Epidermal melanocyte (primary cell): ENCODE measurements around the gene KAZN.

Source experiments
- DNase-seq: peaks from one replicate; pipeline ENCODE4 v3.0.0; 2011; ENCODE audit warnings: low spot score; ENCODE audit not compliant: insufficient read length

Gene KAZN

DNA sequence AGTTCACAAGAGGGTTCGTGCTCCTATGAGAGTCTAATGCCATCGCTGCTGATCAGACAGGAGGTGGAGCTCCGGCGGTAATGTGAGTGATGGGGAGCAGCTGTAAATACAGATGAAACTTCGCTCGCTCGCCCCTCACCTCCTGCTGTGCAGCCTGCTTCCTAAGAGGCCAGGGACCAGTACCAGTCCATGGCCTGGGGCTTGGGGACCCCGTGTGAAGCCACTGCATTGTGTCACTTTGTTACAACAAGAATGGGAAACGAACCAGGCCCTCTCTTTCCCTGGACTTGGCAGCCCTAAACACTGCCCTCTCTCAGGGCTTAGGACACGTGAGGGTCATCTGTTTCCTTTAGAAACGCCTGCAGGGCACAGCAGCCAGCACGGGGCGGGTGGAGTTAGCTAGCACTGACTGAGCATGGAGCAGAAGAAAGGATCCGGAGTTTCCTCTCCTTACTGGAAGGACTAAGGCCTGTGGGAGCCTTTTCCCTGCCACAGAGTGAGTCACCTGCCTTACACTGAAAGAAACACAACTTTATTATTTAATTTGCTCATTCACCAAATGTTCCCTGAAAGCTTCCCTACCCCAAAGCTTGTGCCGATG lies 369.9 kb downstream of the KAZN start:
- DNase-seq, result peak; percentile 84

DNA sequence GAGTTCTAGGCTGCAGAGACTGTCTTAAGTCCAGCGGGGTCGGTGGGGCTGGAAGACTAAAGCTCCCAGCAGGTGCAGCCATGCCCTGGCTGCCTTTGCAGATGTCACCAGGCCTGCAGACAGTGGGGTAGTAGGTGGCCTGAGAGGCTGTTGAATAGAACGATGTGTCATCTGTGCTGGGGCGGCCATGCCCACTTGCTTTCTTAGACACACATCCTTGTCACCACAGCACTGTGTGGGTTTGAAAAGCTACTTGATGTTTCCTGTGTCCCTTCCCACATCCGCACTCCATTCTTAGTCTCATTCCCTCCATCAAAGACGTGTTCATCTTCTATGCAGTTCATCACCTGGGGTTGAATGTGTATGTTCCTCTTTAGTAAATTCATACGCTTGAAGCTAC lies 370.5 kb downstream of the KAZN start:
- no peak for DNase-seq

DNA sequence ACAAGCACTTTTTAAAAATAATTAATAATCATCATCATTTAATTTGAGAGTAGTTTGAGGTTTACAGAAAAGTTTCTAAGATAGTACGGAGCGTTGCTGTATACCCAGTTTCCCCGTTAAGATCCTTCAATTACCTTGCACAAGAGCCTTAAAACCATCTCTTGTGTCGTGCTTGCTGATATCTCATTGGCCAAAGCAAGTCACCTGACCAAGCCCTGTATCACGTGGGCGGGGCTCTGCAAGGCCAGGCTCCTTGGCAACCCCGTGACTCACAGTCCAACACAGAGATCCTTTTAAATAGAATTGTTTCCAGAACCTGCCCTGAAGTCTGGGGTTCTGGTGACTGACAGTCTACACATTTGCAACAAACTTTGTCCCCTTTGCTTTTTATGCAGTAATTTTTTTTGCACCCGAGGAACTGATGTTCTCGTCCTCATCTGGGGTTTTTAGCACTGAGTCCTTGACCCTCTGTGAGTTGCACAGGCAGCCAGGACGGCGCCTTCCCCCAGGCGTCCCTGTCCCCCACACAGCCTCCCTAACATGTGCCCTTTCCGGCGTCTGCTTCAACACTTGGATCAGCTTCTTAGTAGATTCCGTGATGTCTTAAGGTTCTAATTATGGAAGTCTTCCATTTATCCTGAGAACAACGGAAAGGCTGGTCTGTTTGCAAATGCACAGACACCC lies 371.8 kb downstream of the KAZN start:
- DNase-seq, result peak; percentile 43

DNA sequence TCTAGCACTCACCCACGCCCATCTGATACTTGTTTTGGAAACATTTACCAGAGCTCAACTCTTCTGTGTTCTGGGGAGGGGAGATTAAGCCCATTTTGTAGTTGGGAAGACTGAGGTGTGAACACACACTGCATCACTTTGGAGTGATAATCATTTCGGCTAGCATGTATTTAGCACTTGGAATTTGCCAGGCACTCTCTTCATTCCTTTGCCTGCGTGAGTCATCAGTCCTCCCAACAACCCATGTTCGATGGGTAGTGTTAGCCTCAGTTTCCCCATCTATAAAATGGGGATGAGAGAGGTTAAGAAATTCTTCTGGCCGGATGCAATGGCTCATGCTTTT lies 372.3 kb downstream of the KAZN start:
- DNase-seq, result no peak

DNA sequence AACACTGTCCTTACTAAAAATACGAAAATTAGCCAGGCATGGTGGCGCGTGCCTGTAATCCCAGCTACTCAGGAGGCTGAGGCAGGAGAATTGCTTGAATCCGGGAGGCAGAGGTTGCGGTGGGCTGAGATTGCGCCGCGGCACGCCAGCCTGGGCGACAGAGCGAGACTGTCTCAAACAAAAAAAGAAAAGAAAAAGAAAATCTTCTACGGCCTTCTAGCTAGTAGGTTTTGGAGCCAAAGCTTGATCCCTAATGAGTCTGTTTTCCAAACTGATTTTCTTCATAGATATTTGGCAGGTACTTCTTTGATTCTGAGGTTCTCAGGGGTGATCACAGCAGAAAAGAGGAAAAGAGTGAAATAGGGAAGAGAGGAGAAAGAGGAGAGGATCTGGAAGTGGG lies 372.7 kb downstream of the KAZN start:
- DNase-seq, result no peak

DNA sequence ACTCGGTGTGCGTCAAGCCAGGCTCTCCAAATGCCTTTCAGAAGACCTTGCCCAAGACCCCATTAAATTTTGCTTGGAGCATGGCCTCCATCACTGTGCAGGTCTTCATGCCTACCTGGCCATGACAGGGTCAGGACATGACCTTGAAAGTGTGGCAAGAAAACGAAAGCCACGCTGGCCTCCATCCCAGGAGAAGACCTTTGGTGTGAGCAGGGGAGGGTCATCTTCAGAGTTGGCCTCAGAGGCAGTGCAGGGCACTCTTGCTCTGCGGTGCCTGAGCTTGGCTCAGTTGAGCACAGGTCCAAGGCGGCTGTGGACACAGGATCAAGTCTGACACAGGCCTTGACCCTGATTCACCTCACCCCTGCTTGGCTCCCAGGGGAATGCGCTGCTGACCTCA lies 373.6 kb downstream of the KAZN start:
- DNase-seq, result no peak

DNA sequence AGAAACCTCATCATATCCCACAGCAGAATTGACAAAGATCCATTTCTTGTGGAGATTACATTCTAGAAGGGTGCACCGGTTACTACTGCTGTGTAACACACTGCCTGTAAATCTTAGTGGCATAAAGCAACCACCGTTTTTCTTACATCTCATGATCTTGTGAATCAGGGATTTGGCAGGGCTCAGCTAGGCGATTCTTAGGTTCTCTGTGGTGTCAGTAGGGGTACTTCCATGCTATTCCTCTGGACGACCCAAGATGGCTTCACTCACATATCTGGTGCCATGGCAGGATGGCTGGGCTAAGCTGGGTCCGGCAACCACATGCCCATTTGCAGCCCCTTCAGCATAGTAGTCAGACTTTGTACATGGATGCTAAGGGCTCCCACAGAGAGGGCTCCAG lies 375.3 kb downstream of the KAZN start:
- no peak for DNase-seq

DNA sequence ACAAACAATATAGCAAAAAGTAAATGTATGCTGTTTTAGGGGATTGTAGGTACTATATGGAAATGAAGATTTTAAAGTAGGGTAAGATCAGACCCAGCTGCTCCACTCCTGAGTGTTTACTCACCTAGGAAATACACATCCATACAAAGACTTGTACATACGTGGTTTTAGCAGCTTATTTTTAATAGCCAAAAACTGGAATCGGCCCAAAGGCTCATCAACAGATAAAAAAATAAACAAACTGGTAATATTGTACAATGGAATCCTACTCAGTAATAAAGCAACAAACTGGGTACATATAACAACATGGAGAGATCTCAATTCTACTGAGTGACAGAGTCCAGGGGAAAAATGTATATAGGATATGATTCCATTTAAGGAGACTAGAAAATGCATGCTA lies 375.9 kb downstream of the KAZN start:
- no peak for DNase-seq

DNA sequence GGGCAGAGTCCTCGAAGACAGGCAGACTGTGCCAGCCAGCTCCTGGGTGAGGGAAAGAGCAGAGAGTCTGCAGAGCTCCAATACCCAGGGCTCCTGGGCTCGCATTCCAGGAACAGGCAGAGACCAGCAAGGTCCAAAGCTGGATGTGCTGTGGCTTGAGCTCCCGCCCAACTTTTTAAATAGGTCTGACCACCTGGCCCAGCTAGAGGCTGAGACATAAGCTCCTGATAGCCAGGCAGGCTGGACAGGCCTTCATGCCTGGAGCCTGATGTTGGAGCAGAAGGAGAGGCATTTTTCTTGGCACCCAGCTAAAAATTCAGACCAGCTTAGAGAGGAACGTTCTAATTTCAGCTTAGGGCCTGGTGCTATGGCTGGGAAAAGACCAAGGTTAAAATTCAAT lies 376.6 kb downstream of the KAZN start:
- DNase-seq, result no peak

DNA sequence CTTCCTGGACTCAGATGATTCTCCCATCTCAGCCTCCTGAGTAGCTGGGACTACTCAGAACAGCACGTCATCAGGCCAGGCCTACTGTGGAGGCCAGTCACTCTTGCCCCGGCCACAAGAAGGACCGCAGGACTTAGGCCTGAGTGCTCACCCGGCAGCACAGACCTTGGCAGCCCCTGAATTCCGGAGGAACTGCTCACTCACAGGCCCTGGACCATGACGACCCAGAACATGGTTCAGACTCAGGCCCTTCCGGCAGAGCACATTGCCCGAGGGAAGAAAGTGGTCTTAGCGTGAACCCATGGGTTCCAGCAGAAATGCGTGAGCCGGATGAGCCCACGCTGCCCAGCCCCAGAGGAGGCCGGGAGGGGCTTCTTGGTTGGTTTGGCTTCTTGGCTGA lies 377.8 kb downstream of the KAZN start:
- DNase-seq, result no peak

DNA sequence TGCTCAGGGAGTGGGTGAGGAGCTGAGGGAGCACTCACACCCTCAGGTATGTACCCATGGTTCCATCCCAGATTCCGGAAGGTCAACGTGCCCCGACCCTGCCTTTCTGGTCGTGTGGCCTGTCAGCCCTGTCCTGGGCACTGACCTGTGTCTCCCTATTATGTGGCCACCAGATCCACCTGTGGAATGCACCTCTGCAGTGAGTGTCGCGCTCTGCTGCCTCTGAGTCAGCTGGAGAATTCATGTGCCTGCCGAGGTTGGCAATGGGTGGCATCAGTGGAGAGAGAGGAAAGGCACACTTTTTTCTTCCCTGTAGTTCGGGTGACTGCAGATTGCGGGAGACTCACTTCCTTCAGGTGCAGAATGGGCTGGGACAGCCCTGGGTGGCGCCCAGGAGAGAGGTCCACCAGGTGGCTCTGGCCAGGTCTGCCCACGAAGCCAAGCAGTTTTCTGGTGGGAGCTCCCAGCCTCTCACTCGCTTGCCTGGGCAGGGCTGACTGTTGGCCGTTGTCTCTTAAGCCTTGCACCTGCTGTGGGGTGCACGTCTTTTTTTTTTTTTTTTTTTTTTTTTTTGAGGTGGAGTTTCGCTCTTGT lies 378.9 kb downstream of the KAZN start:
- no peak for DNase-seq

DNA sequence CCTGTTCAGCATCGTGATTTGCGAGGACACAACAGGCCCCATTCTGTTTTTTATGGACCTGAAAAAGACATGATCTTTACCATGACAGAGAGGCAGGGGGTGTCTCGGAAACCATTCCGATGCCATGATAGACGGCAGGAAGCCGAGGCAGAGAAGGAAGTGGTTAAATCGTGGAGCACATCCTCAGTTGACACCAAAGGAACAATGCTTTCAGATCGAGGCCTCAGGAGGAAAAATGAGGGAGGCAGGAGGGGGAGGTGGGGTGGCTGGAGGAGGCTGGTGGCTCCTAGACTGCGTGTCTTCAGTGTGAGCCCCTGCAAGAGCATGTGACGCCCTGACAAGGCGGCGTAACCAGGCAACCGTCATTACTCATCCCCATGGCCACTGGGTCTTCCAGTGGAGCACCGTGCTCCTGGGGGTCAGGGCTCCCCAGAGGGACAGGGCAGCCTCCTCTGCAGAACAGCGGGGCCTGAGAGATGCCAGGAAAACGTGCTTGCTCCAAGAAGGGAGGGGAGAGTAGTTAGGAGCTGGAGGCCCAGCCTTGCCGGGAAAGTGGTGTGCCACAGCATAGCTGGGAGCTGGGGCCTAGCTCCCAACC lies 382.2 kb downstream of the KAZN start:
- no peak for DNase-seq

DNA sequence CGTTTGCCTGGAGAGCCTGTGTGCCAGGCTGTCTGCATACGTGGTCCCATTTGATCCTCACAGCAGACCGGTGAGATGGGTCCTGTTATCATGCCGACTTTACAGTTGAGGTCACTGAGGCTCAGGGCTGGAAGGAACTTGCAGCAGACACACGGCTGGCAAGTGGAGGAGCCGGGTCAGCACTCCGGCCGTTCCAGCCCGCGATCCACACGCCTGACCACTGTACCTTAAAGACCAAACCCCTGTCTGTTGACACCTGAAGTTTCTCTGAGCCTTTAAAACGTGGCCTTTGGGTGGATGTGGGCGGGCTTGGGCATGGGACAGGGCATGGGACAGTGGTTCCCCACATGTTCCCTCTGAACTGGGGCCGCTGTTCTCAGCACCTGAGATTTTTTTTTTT lies 383.5 kb downstream of the KAZN start:
- DNase-seq, result no peak

DNA sequence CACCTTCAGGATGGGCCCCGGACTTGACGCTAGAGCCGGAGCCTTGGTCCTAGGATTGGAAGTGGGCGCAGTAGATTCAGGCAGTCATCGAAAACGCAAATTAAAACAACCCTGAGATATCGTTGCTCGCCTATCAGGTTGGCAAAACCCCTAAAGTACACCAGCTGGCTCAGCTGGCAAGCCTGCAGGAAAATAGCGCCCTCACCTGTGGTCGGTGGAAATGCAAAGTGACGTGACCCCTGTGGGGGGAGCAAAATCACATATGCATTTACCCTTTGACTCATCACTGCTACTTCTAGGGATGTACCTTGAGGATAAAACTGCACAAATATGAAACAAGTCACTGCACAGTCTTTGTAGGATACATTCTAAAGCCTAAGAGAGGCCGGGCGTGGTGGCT lies 384.8 kb downstream of the KAZN start:
- no peak for DNase-seq

DNA sequence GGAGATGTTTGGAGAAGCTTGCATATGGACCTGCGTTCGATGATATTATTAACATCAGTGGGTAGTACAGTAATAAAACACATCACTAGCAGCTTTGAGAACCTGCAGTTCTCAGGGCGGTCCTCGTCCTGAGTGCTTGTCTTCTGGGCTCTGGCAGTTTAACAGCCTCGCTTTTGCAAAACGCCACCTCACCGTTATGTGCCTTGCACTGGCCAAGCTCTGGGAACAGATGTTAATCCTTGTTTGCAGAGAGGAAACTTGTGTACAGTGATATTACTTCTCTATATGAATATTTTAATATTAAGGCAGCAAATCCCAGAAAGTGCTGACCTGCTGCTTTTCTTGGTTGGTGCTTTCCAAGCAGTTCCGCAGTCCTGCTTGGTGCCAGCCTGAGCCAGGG lies 387.7 kb downstream of the KAZN start:
- no peak for DNase-seq

DNA sequence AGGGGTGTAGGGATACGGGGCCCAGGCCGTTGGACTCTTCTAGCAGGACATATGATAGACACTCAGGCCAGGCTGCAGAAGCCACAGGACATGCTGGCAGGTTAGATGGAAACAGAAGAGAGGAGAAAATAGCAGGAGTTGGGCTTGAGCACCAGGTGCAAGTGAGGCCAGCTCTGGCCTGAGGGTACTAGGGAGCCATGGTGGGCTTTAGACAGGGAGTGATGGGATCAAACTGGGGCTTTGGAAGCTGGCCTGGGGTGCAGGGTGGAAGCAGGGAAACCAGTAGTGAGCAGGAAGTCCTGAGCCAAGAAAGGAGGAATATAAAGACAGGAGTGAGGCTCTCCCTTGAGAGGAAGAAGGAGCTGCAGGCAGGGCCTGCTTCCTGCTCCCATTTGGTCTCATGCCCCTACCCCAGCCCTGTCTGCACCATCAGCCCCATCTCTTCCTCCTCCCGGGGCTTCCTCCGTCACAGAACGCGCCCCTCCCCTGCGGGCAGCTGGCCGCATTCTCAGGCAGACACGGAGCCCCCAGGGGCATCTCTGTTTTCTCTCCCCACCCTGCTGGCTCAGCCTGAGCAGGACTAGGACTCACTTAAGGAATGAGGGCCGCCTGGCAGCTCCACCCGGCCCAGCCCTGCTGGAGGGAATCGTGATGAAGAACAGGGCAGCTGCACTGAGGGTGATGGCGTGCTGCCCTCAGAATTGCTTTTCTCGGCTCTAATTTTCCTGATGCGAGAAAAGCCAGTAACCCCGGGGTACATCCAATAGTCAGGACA lies 389.5 kb downstream of the KAZN start:
- DNase-seq, result no peak

DNA sequence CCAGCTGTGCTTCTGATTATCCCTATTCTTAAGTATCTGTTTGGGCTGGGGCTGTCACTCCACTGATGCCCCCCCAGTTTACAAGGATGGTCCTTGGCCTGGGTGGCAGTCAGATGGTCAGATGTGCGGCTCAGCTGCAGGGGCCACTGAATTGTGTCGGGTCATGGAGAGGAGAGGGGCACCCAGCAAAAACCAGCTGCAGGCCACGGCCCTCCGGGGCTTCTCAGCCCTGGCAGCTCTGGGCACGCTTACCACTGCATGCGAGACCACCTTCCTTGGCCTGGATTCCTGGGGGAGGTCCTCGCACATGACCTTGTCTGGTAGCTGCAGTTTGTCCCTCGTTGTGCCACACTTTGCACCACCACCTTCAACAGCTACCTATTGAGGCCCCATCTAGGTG lies 390.2 kb downstream of the KAZN start:
- no peak for DNase-seq

DNA sequence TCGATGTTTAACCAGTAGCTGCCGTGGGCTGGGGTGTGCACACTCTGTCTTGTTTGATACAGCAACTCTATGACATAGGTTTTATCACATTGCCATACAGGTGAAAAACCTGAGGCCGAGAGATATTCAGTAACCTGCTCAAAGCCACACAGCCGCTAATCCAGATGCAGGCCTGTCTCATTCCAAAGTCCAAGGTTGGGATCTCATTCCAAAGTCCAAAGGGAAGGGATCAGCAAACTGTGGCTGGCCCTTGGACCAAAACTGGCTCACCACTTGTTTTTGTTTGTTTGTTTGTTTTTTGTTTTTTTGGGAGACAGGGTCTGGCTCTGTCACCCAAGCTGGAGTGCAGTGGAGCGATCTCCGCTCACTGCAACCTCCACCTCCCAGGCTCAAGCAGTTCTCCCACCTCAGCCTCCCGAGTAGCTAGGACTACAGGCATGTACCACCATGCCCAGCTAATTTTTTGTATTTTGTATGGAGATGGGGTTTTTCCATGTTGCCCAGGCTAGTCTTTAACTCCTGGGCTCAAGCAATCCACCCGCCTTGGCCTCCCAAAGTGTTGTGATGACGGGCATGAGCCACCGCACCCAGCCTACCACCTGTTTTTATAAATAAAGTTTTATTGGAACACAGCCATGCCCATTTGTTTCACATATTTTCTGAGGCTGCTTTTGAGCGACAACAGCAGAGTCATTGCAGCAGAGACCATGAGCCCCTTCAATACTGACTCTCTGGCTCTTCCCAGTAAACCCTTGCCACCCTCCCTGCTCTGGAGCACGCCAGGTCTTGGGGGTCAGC lies 391.6 kb downstream of the KAZN start:
- DNase-seq, result no peak

DNA sequence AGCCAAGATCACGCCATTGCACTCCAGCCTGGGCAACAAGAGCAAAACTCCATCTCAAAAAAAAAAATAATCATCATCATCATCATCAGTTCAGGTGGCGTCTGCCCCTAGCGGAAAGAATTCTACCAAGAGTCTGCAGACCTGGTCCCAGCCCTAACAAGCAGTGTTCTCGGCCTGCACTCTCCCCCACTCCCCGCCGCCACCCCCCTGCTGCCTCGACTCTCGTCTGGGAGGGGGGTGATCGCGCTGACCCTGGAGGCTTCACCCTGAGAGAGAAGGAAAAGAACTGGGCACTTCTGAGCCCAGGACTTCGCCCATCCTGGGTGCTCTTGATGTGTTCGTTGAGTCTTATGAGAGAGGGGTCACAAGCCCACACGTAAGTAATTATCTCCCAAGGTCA lies 394.9 kb downstream of the KAZN start:
- no peak for DNase-seq

DNA sequence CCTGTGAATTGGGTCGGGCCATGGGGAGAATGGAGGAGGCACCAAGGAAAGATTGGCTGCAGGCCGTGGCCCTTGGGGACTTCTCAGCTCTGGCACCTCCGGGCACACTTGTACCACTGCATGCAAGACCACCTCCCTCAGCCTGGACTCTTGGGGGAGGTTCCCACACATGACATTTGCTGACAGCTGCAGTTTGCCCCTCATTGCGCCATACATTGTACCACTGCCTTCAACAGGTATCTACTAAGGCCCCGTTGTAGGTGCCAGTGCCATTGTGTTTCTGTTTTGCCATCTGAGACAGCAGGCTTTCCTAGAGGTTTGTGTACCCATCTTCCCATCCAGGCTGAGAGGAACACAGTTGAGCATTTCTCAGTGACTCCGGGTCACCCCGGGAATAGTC lies 395.7 kb downstream of the KAZN start:
- DNase-seq, result no peak

DNA sequence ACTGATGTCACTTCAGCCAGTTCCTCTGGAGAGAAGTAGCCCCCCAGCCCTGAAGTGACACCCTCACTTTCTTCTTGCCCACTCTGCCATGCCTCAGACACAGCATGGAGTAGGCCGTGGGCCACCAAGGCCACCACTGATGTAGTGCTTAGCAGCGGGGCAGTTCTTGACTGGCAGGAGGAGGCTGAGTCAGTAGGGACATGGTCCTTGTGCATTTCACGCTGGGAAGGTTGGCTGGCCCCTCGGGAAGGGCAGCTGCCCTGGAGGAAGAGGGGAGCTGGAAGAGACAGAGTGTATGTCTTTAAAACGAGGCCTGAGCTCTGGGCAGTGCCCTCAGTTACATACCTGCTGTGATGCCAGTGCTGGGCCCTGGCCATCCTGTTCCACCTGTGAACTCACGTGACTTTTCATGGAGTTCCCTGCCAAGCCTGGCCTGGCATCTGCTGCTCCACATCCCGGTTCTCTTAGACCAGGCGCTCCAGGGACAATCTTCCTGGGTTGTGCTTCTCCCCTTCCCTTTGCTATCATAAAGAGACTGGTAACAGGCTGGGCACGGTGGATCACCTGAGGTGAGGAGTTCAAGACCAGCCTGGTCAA lies 396.5 kb downstream of the KAZN start:
- no peak for DNase-seq
